Neural progenitor cell (in vitro differentiated cells): ENCODE measurements around the gene ZBTB42. TPM values are rescaled to one million over a fixed set of nuclear protein-coding genes. Genes with fewer than 3 reads are reported as not detected.

Experiments
- DNase-seq: peaks from one replicate; pipeline ENCODE4 v3.0.0-alpha.2; 2016; ENCODE audit warnings: low spot score
- H2AFZ ChIP-seq: fragments of 200-600 bp; sonication (generic); replicated peaks from 2 replicates; pipeline ENCODE4 v1.6.1; 2016; ENCODE audit warnings: antibody characterized with exemption
- H3F3A ChIP-seq: fragments of 200-600 bp; sonication (generic); 2 replicates; pipeline ENCODE4 v1.6.1; 2016; ENCODE audit warnings: antibody characterized with exemption, low read depth
- H3K27ac ChIP-seq: fragments of 200-600 bp; sonication (generic); 2 replicates; pipeline ENCODE4 v1.5.1; 2016; ENCODE audit warnings: mild to moderate bottlenecking
- H3K27me3 ChIP-seq: fragments of 200-600 bp; sonication (generic); 2 replicates; pipeline ENCODE4 v1.6.1; 2016; ENCODE audit warnings: mild to moderate bottlenecking, moderate library complexity
- H3K36me3 ChIP-seq: fragments of 200-600 bp; sonication (generic); 2 replicates; pipeline ENCODE4 v1.5.1; 2016
- H3K4me1 ChIP-seq: fragments of 200-600 bp; sonication (generic); 2 replicates; pipeline ENCODE4 v1.6.1; 2016; ENCODE audit warnings: mixed run types
- H3K4me2 ChIP-seq: fragments of 200-600 bp; sonication (generic); 2 replicates; pipeline ENCODE4 v1.6.1; 2016
- H3K4me3 ChIP-seq: fragments of 200-600 bp; sonication (generic); 2 replicates; pipeline ENCODE4 v1.5.1; 2016
- H3K79me2 ChIP-seq: fragments of 200-600 bp; sonication (generic); 2 replicates; pipeline ENCODE4 v1.6.1; 2016; ENCODE audit warnings: low read depth
- H3K9ac ChIP-seq: fragments of 200-600 bp; sonication (generic); 2 replicates; pipeline ENCODE4 v1.6.1; 2016
- H3K9me3 ChIP-seq: fragments of 200-600 bp; sonication (generic); 2 replicates; pipeline ENCODE4 v1.5.1; 2016; ENCODE audit warnings: low read depth
- H4K20me1 ChIP-seq: fragments of 200-600 bp; sonication (generic); 2 replicates; pipeline ENCODE4 v1.6.1; 2016; ENCODE audit warnings: low read depth
- H3K27ac Mint-ChIP-seq: 3 replicates; pipeline ENCODE4 v1.8.0; 2021; ENCODE audit warnings: mixed read lengths
- H3K27me3 Mint-ChIP-seq: 2 replicates; pipeline ENCODE4 v1.8.0; 2022; ENCODE audit warnings: low read depth, mild to moderate bottlenecking, inconsistent platforms, moderate library complexity, mixed read lengths; ENCODE audit not compliant: insufficient read depth
- H3K36me3 Mint-ChIP-seq: 3 replicates; pipeline ENCODE4 v1.8.0; 2021; ENCODE audit warnings: mixed read lengths
- H3K4me1 Mint-ChIP-seq: 3 replicates; pipeline ENCODE4 v1.8.0; 2021; ENCODE audit warnings: mixed read lengths
- H3K4me3 Mint-ChIP-seq: 3 replicates; pipeline ENCODE4 v1.8.0; 2021; ENCODE audit warnings: mild to moderate bottlenecking, moderate library complexity, mixed read lengths
- H3K9me3 Mint-ChIP-seq: 3 replicates; pipeline ENCODE4 v1.8.0; 2020; ENCODE audit warnings: mixed read lengths
- EZH2 ChIP-seq: fragments of 200-600 bp; sonication (generic); IDR thresholded peaks from 2 replicates; pipeline ENCODE4 v1.6.1; 2017; ENCODE audit warnings: antibody characterized with exemption, mild to moderate bottlenecking, moderate library complexity
- EZH2phosphoT487 ChIP-seq: fragments of 200-600 bp; sonication (generic); IDR thresholded peaks from 2 replicates; pipeline ENCODE4 v1.6.1; 2017; ENCODE audit warnings: antibody characterized with exemption
- total RNA-seq: library from RNA; depleted of rRNA; stranded (reverse); fragments of >200 nt; gene quantifications from 2 replicates; pipeline ENCODE4 v1.2.3, GENCODE V29; 2015; ENCODE audit warnings: low replicate concordance
- TF ChIP-seq, protein P1 (sequence below): fragments of 200-600 bp; sonication (generic); IDR thresholded peaks from 2 replicates; pipeline ENCODE4 v1.5.1; 2017; ENCODE audit warnings: antibody characterized with exemption, mild to moderate bottlenecking

ZBTB42 gene
- total RNA-seq, 1 donor from 2014 or later: 0.41 TPM

GRCh38 chr14:104787736-104788135 is 13.2 kb upstream of the ZBTB42 start:
- H3K27me3 ChIP-seq: no peaks in the 10 kb centered on the region
- no peaks in the 10 kb centered on the region for H3F3A ChIP-seq
- no peak overlapping the region for H3K27ac ChIP-seq
- no peak overlapping the region for H3K4me3 ChIP-seq
- Mint-ChIP-seq H3K4me3 (no peak overlapping the region), H3K4me1 (peaks cover 3% of the 10 kb centered on the region), H3K27me3 (no peaks in the 10 kb centered on the region), H3K27ac (no peak overlapping the region), H3K9me3 (no peaks in the 10 kb centered on the region), H3K36me3 (peaks cover 2% of the 10 kb centered on the region)
- no peaks in the 10 kb centered on the region for H3K36me3 ChIP-seq
- H3K9ac ChIP-seq: no peak overlapping the region
- no peaks in the 10 kb centered on the region for H3K4me1 ChIP-seq
- H3K4me2 ChIP-seq: no peak overlapping the region
- peaks cover 13% of the 10 kb centered on the region for H3K79me2 ChIP-seq
- peaks cover 77% of the 10 kb centered on the region for H4K20me1 ChIP-seq
- H2AFZ ChIP-seq: no peak overlapping the region
- TF ChIP-seq EZH2phosphoT487 (no peak), EZH2 (no peak)
- TF ChIP-seq, protein P1, sequence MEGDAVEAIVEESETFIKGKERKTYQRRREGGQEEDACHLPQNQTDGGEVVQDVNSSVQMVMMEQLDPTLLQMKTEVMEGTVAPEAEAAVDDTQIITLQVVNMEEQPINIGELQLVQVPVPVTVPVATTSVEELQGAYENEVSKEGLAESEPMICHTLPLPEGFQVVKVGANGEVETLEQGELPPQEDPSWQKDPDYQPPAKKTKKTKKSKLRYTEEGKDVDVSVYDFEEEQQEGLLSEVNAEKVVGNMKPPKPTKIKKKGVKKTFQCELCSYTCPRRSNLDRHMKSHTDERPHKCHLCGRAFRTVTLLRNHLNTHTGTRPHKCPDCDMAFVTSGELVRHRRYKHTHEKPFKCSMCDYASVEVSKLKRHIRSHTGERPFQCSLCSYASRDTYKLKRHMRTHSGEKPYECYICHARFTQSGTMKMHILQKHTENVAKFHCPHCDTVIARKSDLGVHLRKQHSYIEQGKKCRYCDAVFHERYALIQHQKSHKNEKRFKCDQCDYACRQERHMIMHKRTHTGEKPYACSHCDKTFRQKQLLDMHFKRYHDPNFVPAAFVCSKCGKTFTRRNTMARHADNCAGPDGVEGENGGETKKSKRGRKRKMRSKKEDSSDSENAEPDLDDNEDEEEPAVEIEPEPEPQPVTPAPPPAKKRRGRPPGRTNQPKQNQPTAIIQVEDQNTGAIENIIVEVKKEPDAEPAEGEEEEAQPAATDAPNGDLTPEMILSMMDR: no peak
- DNase-seq: no peak
- no peaks in the 10 kb centered on the region for H3K9me3 ChIP-seq

DNA sequence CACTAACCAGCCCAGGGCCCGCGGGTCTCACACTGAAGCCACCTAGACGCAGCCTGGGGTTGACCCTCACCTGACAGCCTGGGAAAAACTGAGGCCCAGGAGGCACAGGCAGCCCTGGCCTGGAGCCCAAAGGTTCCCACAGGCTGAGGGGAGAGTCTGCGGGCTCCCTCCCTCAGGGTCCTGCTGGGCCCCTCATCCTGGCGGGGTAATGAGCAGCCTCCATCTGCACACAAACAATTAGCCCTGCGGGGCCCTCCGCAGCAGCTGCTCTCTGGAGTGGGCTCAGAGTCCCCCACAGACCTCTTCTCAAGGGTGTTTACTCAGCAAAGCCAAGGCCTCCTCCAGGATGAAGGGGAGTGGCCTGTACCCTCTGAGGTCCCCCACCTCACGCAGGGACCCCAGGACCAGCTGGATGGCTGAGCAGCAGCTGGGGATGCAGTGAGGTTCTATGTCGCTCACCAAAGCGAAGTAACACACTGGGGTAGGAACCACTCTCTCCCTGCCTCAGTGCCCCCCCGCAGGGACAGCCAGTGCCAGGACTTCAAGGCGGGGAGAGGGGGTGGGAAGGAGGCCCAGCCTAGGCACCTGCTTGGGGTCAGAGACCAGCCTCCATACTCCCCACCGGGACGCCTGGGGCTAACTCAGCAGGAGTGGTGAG is 12.6 kb upstream of the ZBTB42 start:
- no peaks in the 10 kb centered on the region for H3K9me3 ChIP-seq
- no peaks in the 10 kb centered on the region for H3K36me3 ChIP-seq
- no peak for DNase-seq
- H3K9ac ChIP-seq: no peak overlapping the region
- no peak overlapping the region for H3K4me3 ChIP-seq
- H3K27me3 Mint-ChIP-seq: no peaks in the 10 kb centered on the region
- TF ChIP-seq, protein P1: no peak
- TF ChIP-seq EZH2phosphoT487: no peak
- no peak for TF ChIP-seq EZH2
- peaks cover 2% of the 10 kb centered on the region for H3K36me3 Mint-ChIP-seq
- H3K9me3 Mint-ChIP-seq: no peaks in the 10 kb centered on the region
- H3K79me2 ChIP-seq: peaks cover 19% of the 10 kb centered on the region
- H3F3A ChIP-seq: no peaks in the 10 kb centered on the region
- H3K4me2 ChIP-seq: no peak overlapping the region
- no peak overlapping the region for H3K27ac Mint-ChIP-seq
- H3K27ac ChIP-seq: no peak overlapping the region
- H3K4me1 Mint-ChIP-seq: peaks cover 8% of the 10 kb centered on the region
- H2AFZ ChIP-seq: no peak overlapping the region
- no peak overlapping the region for H3K4me3 Mint-ChIP-seq
- peaks cover 82% of the 10 kb centered on the region for H4K20me1 ChIP-seq
- no peaks in the 10 kb centered on the region for H3K4me1 ChIP-seq
- no peaks in the 10 kb centered on the region for H3K27me3 ChIP-seq

DNA sequence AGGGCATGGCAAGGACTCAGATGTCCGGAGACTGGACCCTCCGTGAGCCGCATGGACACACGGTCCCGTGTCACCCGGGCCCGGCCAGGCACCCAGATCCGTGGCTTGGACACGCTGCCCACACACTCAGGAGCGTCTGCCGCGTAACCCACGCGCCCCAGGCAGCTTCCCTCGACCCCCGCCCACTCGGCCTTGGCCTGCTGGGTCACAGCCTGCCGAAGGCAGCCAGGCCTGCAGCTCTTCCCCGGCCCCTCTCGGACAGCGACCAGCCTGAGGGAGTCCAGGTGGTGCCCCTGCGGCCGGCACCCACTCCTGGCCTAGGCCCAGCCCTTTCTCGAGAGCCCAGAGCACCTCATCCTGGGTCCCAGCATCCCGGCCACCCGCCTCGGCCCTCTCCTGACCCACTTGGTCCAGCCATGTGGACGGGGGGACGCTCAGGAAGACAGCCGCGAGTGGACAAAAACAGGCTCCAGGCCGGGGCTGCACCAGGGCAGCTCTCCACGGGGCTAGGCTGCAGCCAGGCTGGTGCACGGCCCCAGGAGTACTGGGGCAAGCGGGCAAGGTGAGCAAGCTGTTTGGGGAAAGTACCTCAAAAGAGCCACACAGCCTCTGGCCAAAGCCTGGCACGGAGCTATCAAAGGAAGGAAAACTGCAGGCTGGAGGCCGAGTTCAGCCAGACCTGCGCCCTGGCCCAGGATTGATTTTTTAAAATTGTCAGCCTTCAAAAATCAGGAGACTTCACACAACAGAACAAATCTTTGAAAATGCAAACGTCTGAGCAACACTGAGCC is 11.8 kb upstream of the ZBTB42 start:
- H3K27me3 ChIP-seq: no peaks in the 10 kb centered on the region
- peaks cover 5% of the 10 kb centered on the region for H3K4me1 ChIP-seq
- peaks cover 90% of the 10 kb centered on the region for H4K20me1 ChIP-seq

More for the DNA sequence above, 11.8 kb upstream of the ZBTB42 start:
- H3K27ac Mint-ChIP-seq: peak overlapping the region; percentile 29
- H3K9me3 Mint-ChIP-seq: no peaks in the 10 kb centered on the region
- Histone ChIP-seq H3K36me3 (no peaks in the 10 kb centered on the region), H3K4me3 (no peak overlapping the region), H3K79me2 (peaks cover 26% of the 10 kb centered on the region), H3K9ac (no peak overlapping the region), H3F3A (peaks cover 3% of the 10 kb centered on the region), H2AFZ (no peak overlapping the region), H3K9me3 (no peaks in the 10 kb centered on the region), H3K27ac (no peak overlapping the region), H3K4me2 (no peak overlapping the region)
- peaks cover 15% of the 10 kb centered on the region for H3K4me1 Mint-ChIP-seq
- H3K4me3 Mint-ChIP-seq: no peak overlapping the region
- H3K27me3 Mint-ChIP-seq: peaks cover 2% of the 10 kb centered on the region
- TF ChIP-seq, protein P1: no peak
- no peak for TF ChIP-seq EZH2phosphoT487
- TF ChIP-seq EZH2: no peak
- DNase-seq: no peak
- peaks cover 2% of the 10 kb centered on the region for H3K36me3 Mint-ChIP-seq
